ENCODE results near the gene TCF4. TPM values are rescaled to one million over a fixed set of nuclear protein-coding genes. Genes with fewer than 3 reads are reported as not detected.

TCF4 gene
- total and polyA plus RNA-seq, 2 of the 13 experiments (the other 11 are each of a cell fraction or from before 2014, with no cell fraction given) = not detected

- TF ChIP-seq ZMAT5 (CRISPR knock-in tag; IDR thresholded peaks at IDR 0.05; ENCODE audit: borderline replicate concordance, low read depth) = no peak
- TF ChIP-seq ZNF432 (CRISPR knock-in tag; IDR thresholded peaks at IDR 0.05; ENCODE audit: borderline replicate concordance) = no peak
Measured at GRCh38 chr18:55427951-55428350, 160.0 kb downstream of the TCF4 start (continued).

GRCh38 chr18:55425698-55426097 is 162.3 kb downstream of the TCF4 start:
- no TSS peak for BruUV-seq (replicated peaks)
- Histone ChIP-seq H3K79me2 (ENCODE audit: insufficient read depth, low read length) (no peaks in the 10 kb centered on the region), H3K4me1 (ENCODE audit: insufficient read depth, low read length) (no peaks in the 10 kb centered on the region), H3K9me3 (ENCODE audit: low read length) (no peaks in the 10 kb centered on the region), H4K20me1 (ENCODE audit: insufficient read depth, low read length) (no peaks in the 10 kb centered on the region), H2AFZ (ENCODE audit: low read length) (no peak overlapping the region), H3K4me2 (ENCODE audit: low read depth, low read length) (no peak overlapping the region), H3K4me3 (replicated peaks in 1 of 3; ENCODE audit: insufficient read depth in 1 of 3, low read depth in 2 of 3, low read length in 3 of 3) (no peak overlapping the region), H3K9ac (ENCODE audit: insufficient read depth, low read depth, low read length) (no peak overlapping the region), H3K27ac (ENCODE audit: extremely low read length, insufficient read depth, low read length) (no peak overlapping the region), H3K27me3 (ENCODE audit: control insufficient read depth in 1 of 2, insufficient read depth in 2 of 2, low read length in 2 of 2) (no peaks in the 10 kb centered on the region), H3K36me3 (replicated peaks in 1 of 2; ENCODE audit: control insufficient read depth in 1 of 2, insufficient read depth in 2 of 2, low read length in 2 of 2) (no peaks in the 10 kb centered on the region)
- FAIRE-seq (no peak), DNase-seq (ENCODE audit: low spot score) (no peak), ATAC-seq (no peak)
- no peak for TF ChIP-seq FOXO1 (CRISPR knock-in tag; IDR thresholded peaks at IDR 0.05)
- TF ChIP-seq ZFP90 (CRISPR knock-in tag; IDR thresholded peaks at IDR 0.05; ENCODE audit: borderline replicate concordance) = no peak
- no peak for TF ChIP-seq PCBP1 (IDR thresholded peaks at IDR 0.05; ENCODE audit: borderline replicate concordance, low read depth, low read length)
- TF ChIP-seq ATF1 (CRISPR knock-in tag; IDR thresholded peaks at IDR 0.05) = no peak
- TF ChIP-seq ARNT (IDR thresholded peaks at IDR 0.05) = no peak
- TF ChIP-seq SUZ12 (IDR thresholded peaks at IDR 0.05; ENCODE audit: low read depth, low read length) = no peak
- in situ Hi-C loops (cut with HindIII; ENCODE audit: extremely low pct_ligation_motif_present, low pct_unique_long_range_greater_than_20kb) (no loop called here), intact Hi-C loops (cut with micrococcal nuclease; ENCODE audit: unreplicated experiment) (no loop called here)
- ChIA-PET POLR2A (no interaction called here), CTCF (ENCODE audit: low intra/inter-chr PET ratio, low total read pairs) (no interaction called here)
- WGBS (ENCODE audit: low lambda C conversion rate) = 2% methylated on average over 3 of the region's 3 CpGs

Measured in HepG2 (cell line).